HG02642 (cell line): ENCODE measurements around the gene SIGLEC7.

Experiments
- ATAC-seq: cut with Tn5 transposase; IDR thresholded peaks from one replicate; pipeline ENCODE4 v1.9.1; 2021; ENCODE audit warnings: mild to moderate bottlenecking; ENCODE audit not compliant: unreplicated experiment, poor library complexity

The SIGLEC7 gene

GRCh38 chr19:51116736-51117286, 25.3 kb upstream of the SIGLEC7 start:
- no peak for ATAC-seq

- ATAC-seq, result no peak
Observed at GRCh38 chr19:51119101-51119500, 23.0 kb upstream of the SIGLEC7 start.

GRCh38 chr19:51119611-51120010, 22.5 kb upstream of the SIGLEC7 start:
- no peak for ATAC-seq

- no peak for ATAC-seq
Observed at GRCh38 chr19:51120160-51120559, 21.9 kb upstream of the SIGLEC7 start.

- no peak for ATAC-seq
Observed at GRCh38 chr19:51121257-51121656, 20.8 kb upstream of the SIGLEC7 start.

GRCh38 chr19:51122112-51122981, 19.8 kb upstream of the SIGLEC7 start:
- ATAC-seq, result no peak

- ATAC-seq, result no peak
Observed at GRCh38 chr19:51123381-51123800, 18.7 kb upstream of the SIGLEC7 start.

GRCh38 chr19:51123802-51124201, 18.3 kb upstream of the SIGLEC7 start:
- ATAC-seq, result no peak

- ATAC-seq, result no peak
Observed at GRCh38 chr19:51124216-51124615, 17.9 kb upstream of the SIGLEC7 start.

- ATAC-seq, result no peak
Observed at GRCh38 chr19:51124729-51125128, 17.4 kb upstream of the SIGLEC7 start, which contains the start of gene SIGLEC9. Gene SIGLEC9 (plus strand): TSS chr19:51124906. CDS start chr19:51124975, 69 bp downstream.

- ATAC-seq, result no peak
Observed at GRCh38 chr19:51125421-51126075, 16.6 kb upstream of the SIGLEC7 start.

- no peak for ATAC-seq
Observed at GRCh38 chr19:51127032-51127431, 15.1 kb upstream of the SIGLEC7 start.

GRCh38 chr19:51127755-51128154, 14.3 kb upstream of the SIGLEC7 start:
- no peak for ATAC-seq

- no peak for ATAC-seq
Observed at GRCh38 chr19:51128227-51128626, 13.9 kb upstream of the SIGLEC7 start.

- no peak for ATAC-seq
Observed at GRCh38 chr19:51129716-51130115, 12.4 kb upstream of the SIGLEC7 start.

GRCh38 chr19:51131780-51132680, 10.1 kb upstream of the SIGLEC7 start:
- no peak for ATAC-seq

GRCh38 chr19:51135004-51135403, 7.1 kb upstream of the SIGLEC7 start:
- ATAC-seq, result no peak

- ATAC-seq, result no peak
Observed at GRCh38 chr19:51135986-51136762, 5.9 kb upstream of the SIGLEC7 start.

- ATAC-seq, result no peak
Observed at GRCh38 chr19:51136851-51137551, 5.1 kb upstream of the SIGLEC7 start.
